Choroid plexus epithelial cell (primary cell): ENCODE measurements around the gene TMA7.

Source experiments
- DNase-seq: peaks from one replicate; pipeline ENCODE4 v3.0.0-alpha.2; 2010; ENCODE audit warnings: low read depth
- H3K4me3 ChIP-seq: 2 replicates; pipeline ENCODE4 v1.5.1; 2011; ENCODE audit warnings: low read depth, mild to moderate bottlenecking, control low read depth, low read length, moderate library complexity
- CTCF ChIP-seq: conservative IDR thresholded peaks from 2 replicates; pipeline ENCODE4 v1.5.1; 2011; ENCODE audit warnings: low read depth, mild to moderate bottlenecking, control low read depth, inconsistent platforms, low read length, moderate library complexity

The TMA7 gene

GRCh38 chr3:48436855-48437254 is 3.2 kb upstream of the TMA7 start:
- no peak for DNase-seq
- no peak for TF ChIP-seq CTCF
- no peak overlapping the region for H3K4me3 ChIP-seq

GRCh38 chr3:48437812-48438211 is 2.2 kb upstream of the TMA7 start:
- TF ChIP-seq CTCF = no peak
- no peak for DNase-seq

GRCh38 chr3:48440590-48440958 is 517 bp downstream of the TMA7 start:
- DNase-seq = peak; percentile 42
- TF ChIP-seq CTCF = no peak
- H3K4me3 ChIP-seq = peak overlapping the region; percentile 76

More at GRCh38 chr3:48437812-48438211, 2.2 kb upstream of the TMA7 start:
- H3K4me3 ChIP-seq = no peak overlapping the region

- H3K4me3 ChIP-seq = no peak overlapping the region
- no peak for DNase-seq
- TF ChIP-seq CTCF = no peak
These were observed 1.9 kb downstream of the TMA7 start for GRCh38 chr3:48441940-48442339.

GRCh38 chr3:48445277-48445882 is 5.3 kb downstream of the TMA7 start:
- no peak overlapping the region for H3K4me3 ChIP-seq
- TF ChIP-seq CTCF = no peak
- no peak for DNase-seq

- no peak for TF ChIP-seq CTCF
- H3K4me3 ChIP-seq = peak overlapping the region; percentile 95
- DNase-seq = no peak
These were observed 6.0 kb downstream of the TMA7 start for GRCh38 chr3:48446043-48446424.

- DNase-seq = peak; percentile 84
- TF ChIP-seq CTCF = no peak
- peak within 1 kb of the TSS; percentile 95 for H3K4me3 ChIP-seq
These were observed 6.6 kb downstream of the TMA7 start, which contains the start of gene ATRIP for GRCh38 chr3:48446425-48447193. Gene ATRIP, plus strand, starts transcription at chr3:48446737. Its CDS starts 109 bp downstream, at chr3:48446846.
